GM21786 (cell line): ENCODE data around the gene YWHAB.

Experiments used
- ATAC-seq: cut with Tn5 transposase; IDR thresholded peaks from one replicate; pipeline ENCODE4 v1.9.1; 2021; ENCODE audit not compliant: unreplicated experiment

YWHAB gene

DNA sequence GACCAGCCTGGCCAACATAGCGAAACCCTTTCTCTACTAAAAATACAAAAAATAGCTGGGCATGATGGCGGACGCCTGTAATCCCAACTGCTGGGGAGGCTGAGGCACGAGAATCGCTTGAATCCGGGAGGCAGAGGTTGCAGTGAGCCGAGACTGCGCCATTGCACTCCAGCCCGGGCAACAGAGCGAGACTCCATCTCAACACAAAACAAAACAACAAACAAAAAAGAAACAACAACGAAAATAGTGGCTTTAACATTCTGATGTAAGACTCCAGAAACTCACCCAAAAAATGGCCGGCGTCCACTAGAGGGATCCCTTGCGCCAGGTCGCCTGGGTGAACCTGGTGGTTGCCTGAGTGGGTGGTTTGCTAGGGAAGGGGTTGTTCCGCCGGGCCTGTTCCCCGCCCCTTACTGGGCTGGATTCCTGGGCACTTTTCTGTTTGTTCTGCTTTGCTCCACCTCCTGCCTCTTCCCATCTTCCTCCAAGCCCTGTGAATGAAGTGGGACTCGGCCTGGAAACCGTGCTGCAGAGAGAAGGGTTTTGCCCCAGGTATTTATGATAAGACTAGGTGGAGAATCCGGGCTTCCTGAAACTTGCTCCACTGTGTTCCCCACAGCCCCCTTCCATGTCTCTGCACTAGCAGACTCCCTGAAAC lies 25.9 kb downstream of the YWHAB start:
- ATAC-seq: no peak

DNA sequence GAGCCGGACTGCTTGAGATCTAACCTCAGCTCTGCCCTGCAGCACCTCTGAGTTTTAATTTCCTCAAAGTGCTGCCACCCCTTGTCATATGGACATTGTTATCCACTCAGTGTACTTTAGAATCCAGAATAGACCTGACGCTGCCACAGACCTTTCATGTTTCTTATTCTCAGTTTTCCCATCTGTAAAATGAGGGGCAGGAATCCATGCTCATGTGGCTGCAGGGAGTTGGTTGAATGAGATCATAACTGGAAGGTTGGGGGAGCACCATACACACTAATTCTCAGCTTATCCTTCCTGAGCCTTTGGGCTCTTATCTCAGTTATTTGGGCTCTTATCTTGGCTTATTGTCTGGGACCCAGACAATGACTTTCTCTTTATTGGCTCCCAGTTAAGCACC lies 26.7 kb downstream of the YWHAB start:
- no peak for ATAC-seq

DNA sequence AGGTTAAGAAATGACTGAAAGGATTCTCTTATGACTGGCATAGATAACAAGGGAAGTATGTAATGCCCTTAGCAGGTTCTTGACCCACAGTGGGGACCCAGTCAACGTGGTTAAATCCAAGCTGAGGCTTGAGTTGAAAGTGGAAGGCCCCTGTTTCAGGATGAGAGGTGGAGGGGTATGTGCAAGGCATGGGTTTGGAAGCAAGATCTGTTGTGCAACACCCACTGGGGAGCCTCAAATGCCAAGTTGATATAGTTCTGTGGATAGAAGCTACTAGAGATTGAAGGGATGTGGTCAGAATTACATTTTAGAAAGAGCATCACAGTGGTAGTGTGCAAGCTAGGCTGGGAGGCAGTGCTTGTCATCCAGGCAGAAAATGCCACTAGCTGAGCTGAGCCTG lies 29.4 kb downstream of the YWHAB start:
- ATAC-seq: no peak

DNA sequence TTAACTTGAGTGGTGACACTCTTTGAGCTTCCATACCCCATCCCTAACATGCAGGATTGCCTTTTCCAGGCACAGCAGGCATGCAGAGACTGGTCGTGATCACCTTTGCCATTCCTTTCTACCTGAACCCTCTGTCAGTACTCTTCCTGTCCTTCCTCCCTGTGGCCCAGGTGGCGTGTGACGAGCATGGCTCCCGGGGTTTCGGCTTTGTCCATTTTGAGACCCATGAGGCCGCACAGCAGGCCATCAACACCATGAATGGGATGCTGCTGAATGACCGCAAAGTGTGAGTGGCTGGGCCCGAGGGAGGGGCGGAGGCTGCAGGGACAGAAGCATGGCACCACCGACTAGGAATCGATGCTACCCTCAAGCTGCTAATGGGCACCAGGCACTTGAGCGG lies 31.1 kb downstream of the YWHAB start:
- ATAC-seq: no peak

DNA sequence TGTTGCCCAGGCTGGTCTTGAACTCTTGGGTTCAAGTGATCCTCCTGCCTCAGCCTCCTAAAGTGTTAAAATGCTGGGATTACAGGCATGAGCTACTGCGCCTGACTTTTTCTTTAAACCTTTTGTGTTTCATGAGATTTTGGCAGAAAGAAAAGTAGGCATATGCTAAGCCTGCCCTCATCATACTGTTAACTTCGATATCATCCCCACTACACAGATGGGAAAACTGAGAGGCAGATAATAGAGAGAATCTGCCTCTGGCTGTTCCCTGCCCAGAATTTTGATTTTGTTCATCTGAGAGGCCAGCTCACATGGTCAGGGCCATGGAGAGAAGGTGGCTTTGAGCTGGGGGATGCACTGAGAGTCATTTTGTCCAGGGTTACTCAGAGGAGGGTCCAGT lies 31.9 kb downstream of the YWHAB start:
- ATAC-seq: no peak

DNA sequence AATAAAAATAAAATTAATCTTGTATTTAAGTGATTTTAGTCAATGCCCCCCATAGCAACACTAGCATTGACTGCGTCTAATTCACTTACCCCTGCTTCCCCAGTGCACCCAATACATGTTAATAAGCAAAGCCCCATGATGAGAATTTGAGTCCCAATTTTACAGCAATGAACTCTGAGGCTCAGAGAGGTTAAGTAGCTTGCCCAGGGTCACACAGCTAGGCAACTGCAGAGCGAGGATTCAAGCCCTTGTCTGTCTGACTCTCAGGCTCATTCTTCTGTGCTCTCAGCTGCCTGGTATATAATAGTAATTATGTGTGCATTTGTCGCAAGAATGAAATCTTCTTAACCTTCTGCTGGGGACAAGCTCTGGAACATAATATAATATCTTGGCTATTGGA lies 32.8 kb downstream of the YWHAB start:
- no peak for ATAC-seq

DNA sequence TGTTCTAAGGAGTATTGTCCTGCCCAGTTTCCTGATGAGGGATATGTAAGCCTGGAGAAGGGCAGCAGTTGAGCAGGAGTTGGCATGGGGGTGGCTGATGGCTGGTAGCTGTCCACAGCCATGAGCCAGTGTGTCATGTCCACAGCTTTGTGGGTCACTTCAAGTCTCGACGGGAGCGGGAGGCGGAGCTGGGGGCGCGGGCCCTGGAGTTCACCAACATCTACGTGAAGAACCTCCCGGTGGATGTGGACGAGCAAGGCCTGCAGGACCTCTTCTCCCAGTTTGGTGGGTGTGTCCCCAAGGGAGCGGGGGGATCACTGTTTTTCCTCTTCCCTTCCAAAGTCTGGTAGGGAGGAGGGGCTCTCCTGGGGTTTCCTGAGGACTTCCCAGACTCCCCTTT lies 33.3 kb downstream of the YWHAB start:
- ATAC-seq: no peak

DNA sequence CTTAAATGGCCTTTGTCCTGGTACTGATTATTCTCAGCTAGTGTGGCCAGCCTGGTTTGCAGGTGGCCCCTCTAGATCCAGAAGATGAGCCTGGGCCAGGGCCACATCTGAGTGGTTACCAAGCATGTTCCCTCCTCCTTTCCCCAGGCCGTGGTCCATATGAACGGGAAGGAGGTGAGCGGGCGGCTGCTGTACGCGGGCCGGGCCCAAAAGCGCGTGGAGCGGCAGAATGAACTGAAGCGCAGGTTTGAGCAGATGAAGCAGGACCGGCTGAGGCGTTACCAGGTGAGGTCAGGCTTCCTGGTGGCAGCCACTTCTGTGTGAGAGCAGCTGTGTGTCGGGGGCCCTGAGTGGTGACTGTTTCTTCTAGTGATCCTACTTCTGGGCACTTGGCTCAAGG lies 35.9 kb downstream of the YWHAB start:
- ATAC-seq: no peak

DNA sequence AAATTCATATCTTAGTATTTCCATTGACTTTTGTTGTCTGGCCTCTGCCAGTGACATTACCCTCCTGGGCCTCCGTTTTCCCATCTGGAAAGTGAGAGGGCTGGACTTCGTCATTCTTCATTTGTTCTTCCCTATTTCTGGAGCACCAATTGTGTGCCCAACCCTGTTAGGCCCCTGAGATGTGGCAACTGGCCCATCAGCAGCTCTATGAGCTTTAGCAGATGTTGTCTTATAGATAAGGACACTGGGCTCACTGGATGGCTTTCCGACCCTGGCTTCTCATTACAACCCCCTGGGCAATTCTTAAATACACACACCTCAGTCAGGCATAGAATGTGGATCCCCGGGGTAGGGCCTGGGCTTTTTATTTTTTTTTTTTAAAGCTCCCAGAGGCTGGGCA lies 39.0 kb downstream of the YWHAB start:
- no peak for ATAC-seq

DNA sequence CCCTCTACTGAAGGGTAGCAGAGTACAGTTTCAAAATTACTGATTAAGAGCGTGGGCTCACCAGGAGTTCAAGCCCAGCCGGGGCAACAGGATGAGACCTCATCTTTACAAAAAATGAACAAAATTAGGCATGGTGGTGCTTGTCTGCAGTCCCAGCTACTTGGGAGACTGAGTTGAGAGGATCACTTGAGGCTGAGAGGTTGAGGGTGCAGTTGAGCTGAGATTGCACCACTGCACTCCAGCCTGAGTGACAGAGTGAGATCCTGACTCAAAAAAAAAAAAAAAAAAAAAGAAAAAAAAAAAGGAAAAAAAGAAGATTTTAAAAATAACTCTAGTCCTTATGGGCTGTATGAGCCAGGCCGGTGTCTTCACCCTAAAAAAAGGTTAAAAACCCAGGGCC lies 43.1 kb downstream of the YWHAB start:
- ATAC-seq: no peak

DNA sequence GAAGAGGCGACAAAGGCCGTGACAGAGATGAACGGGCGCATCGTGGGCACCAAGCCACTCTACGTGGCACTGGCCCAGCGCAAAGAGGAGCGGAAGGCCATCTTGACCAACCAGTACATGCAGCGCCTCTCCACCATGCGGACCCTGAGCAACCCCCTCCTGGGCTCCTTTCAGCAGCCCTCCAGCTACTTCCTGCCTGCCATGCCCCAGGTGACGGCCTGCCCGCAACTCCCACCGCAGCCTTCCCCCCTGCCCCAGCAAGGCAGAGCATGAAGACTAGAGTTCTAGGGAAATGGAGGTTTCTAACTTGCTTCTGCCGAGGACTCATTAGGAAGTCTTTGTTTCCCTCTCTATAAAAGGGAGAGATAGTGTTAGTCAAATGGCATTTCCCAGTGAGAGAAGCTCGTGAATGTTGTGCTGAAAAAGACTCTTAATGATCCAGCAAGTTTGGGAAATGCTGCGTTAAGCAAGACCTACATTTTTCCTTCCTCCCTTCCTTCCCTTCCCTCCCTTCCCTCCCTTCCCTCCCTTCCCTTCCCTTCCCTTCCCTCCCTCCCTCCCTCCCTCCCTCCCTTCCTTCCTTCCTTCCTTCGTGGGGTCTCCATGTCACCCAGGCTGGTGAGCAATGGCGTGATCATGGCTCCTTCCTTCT lies 45.1 kb downstream of the YWHAB start:
- ATAC-seq: no peak

DNA sequence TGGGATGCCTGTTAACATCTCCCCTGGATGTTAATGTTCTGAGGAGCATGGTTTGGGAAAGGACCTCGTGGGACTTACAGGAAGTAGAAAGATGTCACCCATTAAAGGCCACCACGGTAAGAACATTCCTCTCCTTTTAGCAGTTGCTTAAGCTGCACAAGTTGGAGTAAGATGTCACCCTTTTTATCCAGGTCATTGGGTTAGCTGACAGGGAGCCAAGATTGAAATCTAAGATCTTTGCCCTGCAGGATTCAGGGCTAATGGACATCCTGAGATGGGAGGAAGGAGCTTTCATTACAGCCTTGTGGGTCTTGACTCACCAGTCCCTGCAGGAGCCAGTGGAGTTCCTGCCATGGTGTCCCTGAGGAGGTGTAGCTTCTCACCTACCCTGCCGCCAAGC lies 46.4 kb downstream of the YWHAB start:
- no peak for ATAC-seq

DNA sequence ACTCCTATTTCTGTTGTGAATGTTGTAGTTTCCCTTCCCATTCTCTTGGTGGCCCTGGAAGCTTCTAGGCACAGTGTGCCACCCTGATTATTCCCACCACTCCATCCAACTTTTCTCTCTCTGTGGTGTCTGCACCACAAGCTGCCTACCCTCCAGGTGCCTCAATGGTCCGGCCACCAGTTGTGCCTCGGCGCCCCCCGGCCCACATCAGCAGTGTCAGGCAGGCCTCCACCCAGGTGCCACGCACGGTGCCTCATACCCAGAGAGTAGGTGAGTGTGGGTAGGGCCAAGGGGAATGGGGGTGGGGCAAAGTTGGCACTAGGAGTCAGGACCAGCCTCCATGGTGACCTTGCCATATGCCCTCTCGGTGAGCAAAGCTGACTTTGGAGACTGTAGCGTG lies 47.4 kb downstream of the YWHAB start:
- ATAC-seq: no peak

DNA sequence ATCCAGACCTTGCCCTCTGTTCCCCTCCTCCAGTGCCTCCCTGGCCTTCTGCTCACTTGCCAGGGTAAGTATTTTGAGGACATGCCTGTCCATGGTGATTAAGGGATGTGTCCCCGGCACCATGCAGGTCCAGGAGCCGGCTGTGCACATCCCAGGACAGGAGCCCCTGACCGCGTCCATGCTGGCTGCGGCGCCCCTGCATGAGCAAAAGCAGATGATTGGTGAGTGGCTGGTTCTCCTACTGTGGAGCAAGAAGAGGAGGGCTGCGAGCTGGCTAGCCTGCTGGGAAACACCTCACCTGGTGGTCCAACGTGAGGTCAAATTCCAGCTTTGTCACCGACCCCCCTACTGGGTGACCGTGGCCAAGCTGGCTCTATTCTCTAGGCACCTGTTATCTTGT lies 51.0 kb downstream of the YWHAB start:
- no peak for ATAC-seq

DNA sequence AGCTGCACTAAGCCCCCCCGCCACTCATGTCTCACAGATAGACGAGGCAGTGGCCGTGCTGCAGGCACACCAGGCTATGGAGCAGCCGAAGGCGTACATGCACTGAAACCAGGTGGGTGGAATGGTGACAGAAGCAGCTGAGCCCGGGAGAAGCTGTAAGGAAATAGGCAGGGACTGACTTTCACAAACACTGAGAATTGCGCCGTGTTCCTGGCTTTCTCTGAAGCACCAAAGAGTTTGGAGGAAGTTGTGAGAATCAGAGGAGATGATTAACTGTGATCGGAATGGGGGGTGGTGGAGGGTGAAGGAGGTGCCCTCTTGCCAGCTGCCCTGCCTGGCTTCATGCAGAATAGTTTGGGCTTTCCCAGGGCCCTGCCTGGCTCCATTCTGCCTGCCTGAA lies 53.1 kb downstream of the YWHAB start:
- ATAC-seq: no peak

DNA sequence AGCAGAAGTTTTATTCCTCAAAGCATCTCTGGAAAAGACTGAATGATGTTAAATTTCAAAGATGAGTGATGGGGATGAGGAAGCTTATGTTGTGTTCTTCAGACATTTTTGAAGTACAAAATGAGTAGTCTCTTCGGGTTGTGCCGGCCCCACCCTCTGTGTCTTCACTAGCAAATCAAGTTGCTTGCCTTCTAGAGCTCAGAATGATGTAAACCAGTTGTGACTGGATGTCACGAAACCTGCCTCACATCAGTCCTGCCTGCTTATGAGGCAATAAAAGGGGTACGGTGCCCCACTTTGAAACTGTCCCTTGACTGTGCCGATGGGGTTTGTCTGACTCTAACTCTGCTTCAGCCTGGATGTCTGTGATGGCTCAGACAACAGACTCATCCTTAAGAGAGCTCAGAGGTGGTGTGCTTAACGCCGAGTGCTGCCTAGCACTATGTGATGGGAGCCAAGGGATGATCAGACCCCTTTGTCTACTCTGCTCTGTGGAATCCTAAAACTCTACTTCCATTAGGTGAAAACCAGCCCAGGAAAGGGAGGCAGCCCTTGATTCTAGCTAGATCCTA lies 55.7 kb downstream of the YWHAB start:
- ATAC-seq: no peak

DNA sequence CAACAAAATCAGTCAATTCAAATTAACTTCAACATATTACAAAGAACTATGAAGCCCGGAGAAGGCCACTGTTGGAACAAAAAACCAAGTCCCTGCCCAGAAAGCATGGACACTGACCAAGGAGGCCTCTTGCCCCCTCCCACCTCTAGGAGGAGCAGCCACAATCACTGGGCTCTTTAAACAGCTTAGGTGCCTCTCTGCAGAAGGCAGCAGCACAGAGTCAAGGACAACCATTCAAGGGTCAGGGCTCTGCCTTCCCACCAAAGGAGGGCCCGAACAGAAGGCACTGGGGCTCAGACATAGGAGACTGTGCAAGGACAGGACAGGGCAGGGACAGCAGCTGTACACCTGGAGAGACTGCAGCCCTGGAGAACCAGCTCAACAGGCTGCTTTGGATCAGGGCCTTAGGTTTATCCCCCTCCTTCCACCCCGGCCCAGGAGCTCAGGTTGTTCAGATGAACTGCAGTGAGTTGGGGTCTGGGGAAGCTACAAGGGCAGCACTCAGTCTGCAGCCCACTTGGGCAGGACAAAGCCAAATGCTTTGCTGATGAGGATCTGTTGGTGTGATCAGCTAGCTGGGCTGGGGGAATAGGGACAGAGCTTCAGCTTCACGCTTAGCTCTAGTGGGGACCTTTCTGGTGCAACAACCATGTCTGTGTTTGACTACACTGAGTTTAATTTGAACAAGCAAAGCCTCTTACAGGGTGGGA lies 56.9 kb downstream of the YWHAB start:
- no peak for ATAC-seq

DNA sequence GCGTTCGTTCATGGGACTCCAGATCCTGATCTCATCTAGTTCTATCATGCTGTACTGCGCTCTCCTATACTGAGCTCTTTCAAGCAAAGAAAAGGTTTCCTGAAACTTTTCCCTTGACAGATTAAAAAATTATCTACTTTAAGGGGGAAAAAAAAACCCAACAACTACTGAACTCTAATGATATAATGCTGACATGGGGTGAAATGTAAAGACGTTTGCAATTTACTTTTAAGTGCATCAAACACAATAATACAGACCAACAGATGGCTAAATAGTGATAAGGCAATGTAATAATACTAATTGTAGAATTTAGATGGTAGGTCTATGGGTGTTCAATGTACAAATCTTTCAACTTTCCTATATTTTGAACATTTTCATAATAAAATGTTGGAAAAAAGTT lies 58.3 kb downstream of the YWHAB start:
- no peak for ATAC-seq

DNA sequence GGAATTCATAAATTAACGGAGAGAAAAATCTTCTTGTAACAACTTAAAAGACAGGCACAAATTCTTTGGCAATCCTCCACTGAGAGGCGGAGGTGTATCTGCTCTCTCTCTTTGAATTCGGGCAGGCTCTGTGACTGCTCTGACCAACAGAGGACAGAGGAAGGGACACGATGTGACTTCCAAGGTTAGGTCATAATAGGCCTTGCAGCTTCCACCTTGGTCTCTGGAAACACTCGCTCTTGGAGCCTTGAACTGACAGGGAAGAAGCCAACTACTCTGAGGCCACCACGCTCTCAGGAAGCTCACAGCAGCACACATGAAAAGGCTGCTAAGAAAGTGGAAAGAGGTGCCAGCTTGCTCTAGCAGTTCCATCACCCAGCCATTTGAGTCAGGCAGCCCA lies 59.8 kb downstream of the YWHAB start:
- no peak for ATAC-seq

DNA sequence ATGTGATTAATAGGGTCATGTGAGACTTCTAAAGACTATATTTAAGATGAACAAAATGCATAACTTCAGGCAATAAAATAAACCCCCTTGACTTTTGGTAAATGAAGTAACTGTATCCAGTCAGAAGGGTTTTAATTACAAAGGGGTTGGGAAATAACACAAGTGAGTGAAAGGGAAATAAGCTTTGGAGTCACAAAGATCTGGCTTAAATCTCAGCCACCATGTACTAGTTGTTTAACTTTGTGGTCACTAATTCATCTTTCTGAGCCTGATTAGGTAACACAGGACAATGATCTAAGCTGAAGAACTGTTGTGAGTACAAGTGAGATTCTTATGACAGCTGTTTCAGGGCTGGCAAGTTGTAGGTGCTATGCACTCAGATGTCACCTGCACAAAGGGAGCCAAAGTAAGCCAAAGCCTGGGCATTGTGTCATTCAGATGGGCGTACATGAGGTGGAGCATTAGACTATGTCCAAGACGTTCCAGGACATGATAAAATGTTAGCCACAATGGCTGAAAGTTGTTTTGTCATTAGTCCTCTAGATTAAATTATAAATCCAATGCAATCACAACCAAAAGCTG lies 60.9 kb downstream of the YWHAB start:
- no peak for ATAC-seq

DNA sequence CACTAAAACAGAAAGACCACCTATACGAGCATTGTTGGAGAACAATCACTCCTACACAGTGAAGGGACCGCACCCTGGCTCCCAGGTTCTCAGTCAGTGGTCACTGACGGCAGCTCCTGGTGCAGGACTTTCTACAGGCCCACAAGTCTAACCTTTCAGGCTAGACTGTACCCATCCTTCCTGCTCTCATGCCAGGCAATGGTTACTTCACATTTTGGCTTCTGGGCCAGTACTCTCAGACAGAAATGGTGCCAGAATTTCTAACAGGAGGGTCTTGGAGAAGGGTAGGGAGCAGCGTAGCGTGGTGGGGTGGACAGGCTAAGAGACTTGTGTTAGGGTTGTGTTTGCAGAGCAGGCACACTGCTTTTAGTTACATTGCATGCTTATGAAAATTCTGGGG lies 62.6 kb downstream of the YWHAB start:
- ATAC-seq: no peak

DNA sequence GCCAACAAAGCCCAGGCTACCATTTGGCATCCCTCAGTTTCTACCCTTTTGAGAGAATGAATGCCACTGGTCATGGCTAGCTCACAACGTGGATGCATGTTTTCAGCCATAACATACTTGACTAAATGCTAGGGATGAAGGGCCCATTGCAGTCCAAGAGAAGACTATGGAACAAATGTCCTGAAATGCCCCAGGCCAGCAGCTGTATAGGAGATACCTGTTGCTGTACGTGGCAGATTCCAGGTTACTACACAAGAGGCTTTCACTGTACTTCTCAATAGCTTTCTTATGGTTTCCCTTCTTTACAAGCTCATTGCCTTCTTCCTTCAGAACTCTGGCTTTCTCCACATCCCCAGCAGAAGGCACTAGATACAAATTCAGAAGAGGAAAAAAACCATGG lies 63.0 kb downstream of the YWHAB start:
- no peak for ATAC-seq
